Activated CD8-positive, alpha-beta memory T cell treated with anti-CD3 and anti-CD28 coated beads for 48 hours (primary cell): ENCODE results near the gene GPR61.

Experiments
- DNase-seq, 3 experiments: peaks; one replicate each; pipeline ENCODE4 v3.0.0-alpha.2; 2020; ENCODE audit warnings: low read depth in 2 of 3, low spot score in 2 of 3

Gene GPR61

GRCh38 chr1:109508873-109509175 lies 30.8 kb upstream of the GPR61 start:
- no peak for DNase-seq

- peak in 1 of 3 experiments; percentile 38 for DNase-seq
Observed at GRCh38 chr1:109509176-109510134, 30.2 kb upstream of the GPR61 start, which contains the start of gene AMIGO1. TSS of gene AMIGO1 (minus strand) at chr1:109509727. CDS start at chr1:109508912, 815 bp downstream.

- DNase-seq = no peak
Observed at GRCh38 chr1:109513110-109513710, 26.5 kb upstream of the GPR61 start.

GRCh38 chr1:109514846-109515245 lies 24.8 kb upstream of the GPR61 start:
- no peak for DNase-seq

- DNase-seq = no peak
Observed at GRCh38 chr1:109516872-109517271, 22.8 kb upstream of the GPR61 start.

GRCh38 chr1:109517337-109517736 lies 22.3 kb upstream of the GPR61 start:
- no peak for DNase-seq

- DNase-seq = no peak
Observed at GRCh38 chr1:109521002-109521951, 18.4 kb upstream of the GPR61 start.

GRCh38 chr1:109522026-109522425 lies 17.6 kb upstream of the GPR61 start:
- no peak for DNase-seq

- no peak for DNase-seq
Observed at GRCh38 chr1:109523706-109524105, 16.0 kb upstream of the GPR61 start.

- no peak for DNase-seq
Observed at GRCh38 chr1:109527098-109527811, 12.4 kb upstream of the GPR61 start.

- no peak for DNase-seq
Observed at GRCh38 chr1:109527846-109528695, 11.6 kb upstream of the GPR61 start.

GRCh38 chr1:109528712-109529111 lies 11.0 kb upstream of the GPR61 start:
- no peak for DNase-seq

GRCh38 chr1:109529881-109530456 lies 9.7 kb upstream of the GPR61 start:
- DNase-seq = no peak

GRCh38 chr1:109530457-109531087 lies 9.1 kb upstream of the GPR61 start:
- no peak for DNase-seq

GRCh38 chr1:109531380-109531779 lies 8.3 kb upstream of the GPR61 start:
- no peak for DNase-seq

GRCh38 chr1:109531826-109532364 lies 7.8 kb upstream of the GPR61 start:
- no peak for DNase-seq

- DNase-seq = peak; percentile 71 to 97 (median 93)
Observed at GRCh38 chr1:109532365-109533136, 7.1 kb upstream of the GPR61 start.

- DNase-seq = no peak
Observed at GRCh38 chr1:109534307-109534858, 5.3 kb upstream of the GPR61 start.
